GM06990 (cell line): ENCODE data around the gene ARHGEF10L.
A peak's percentile ranks its signal among the peaks of the same experiment; 100 is the strongest.

Experiments
- DNase-seq: peaks from one replicate; pipeline ENCODE4 v3.0.0-alpha.2; 2011; ENCODE audit not compliant: insufficient read length; ENCODE audit errors: extremely low read depth
- H3K27me3 ChIP-seq: replicated peaks from 2 replicates; pipeline ENCODE4 v1.6.0; 2011; ENCODE audit warnings: low read length; ENCODE audit not compliant: control insufficient read depth, insufficient read depth
- H3K36me3 ChIP-seq: 2 replicates; pipeline ENCODE4 v1.5.1; 2011; ENCODE audit warnings: low read length; ENCODE audit not compliant: control insufficient read depth, insufficient read depth
- H3K4me3 ChIP-seq: replicated peaks from 2 replicates; pipeline ENCODE4 v1.5.1; 2011; ENCODE audit warnings: low read depth, mild to moderate bottlenecking, control low read depth, low read length
- CTCF ChIP-seq: IDR thresholded peaks from 2 replicates; pipeline ENCODE4 v1.5.1; 2011; ENCODE audit warnings: low read length, control low read depth, mild to moderate bottlenecking, inconsistent platforms; ENCODE audit not compliant: insufficient read depth, poor library complexity, severe bottlenecking

Gene ARHGEF10L

GRCh38 chr1:17570228-17570627, 30.7 kb downstream of the ARHGEF10L start:
- H3K36me3 ChIP-seq, result no peaks in the 10 kb centered on the region
- no peak for TF ChIP-seq CTCF
- H3K4me3 ChIP-seq, result no peak overlapping the region
- H3K27me3 ChIP-seq, result peaks cover 2% of the 10 kb centered on the region
- DNase-seq, result no peak

GRCh38 chr1:17572264-17572985, 32.9 kb downstream of the ARHGEF10L start:
- DNase-seq, result no peak
- Histone ChIP-seq H3K36me3 (no peaks in the 10 kb centered on the region), H3K27me3 (peaks cover 2% of the 10 kb centered on the region), H3K4me3 (no peak overlapping the region)
- TF ChIP-seq CTCF, result peak; percentile 47

GRCh38 chr1:17573518-17574041, 34.1 kb downstream of the ARHGEF10L start:
- Histone ChIP-seq H3K4me3 (no peak overlapping the region), H3K36me3 (no peaks in the 10 kb centered on the region), H3K27me3 (no peaks in the 10 kb centered on the region; the same call in none of the 2 replicates)
- no peak for DNase-seq
- no peak for TF ChIP-seq CTCF

- Histone ChIP-seq H3K36me3 (no peaks in the 10 kb centered on the region), H3K4me3 (no peak overlapping the region), H3K27me3 (no peaks in the 10 kb centered on the region; the same call in none of the 2 replicates)
- no peak for DNase-seq
- peak; percentile 9 for TF ChIP-seq CTCF
Measured at GRCh38 chr1:17574516-17574915, 35.0 kb downstream of the ARHGEF10L start.

- no peak for DNase-seq
- no peaks in the 10 kb centered on the region; the same call in 1 of the 2 replicates for H3K27me3 ChIP-seq
- no peak overlapping the region for H3K4me3 ChIP-seq
- H3K36me3 ChIP-seq, result no peaks in the 10 kb centered on the region
- no peak for TF ChIP-seq CTCF
Measured at GRCh38 chr1:17575797-17576518, 36.5 kb downstream of the ARHGEF10L start.
